Amygdala (tissue), 56 donors: ENCODE data around the gene PHACTR2.

Experiments
- DNase-seq, 56 donors: peaks; one replicate each; lab custom pipeline; 2025; lab: John Stamatoyannopoulos, UW

Gene PHACTR2

GRCh38 chr6:143802833-143803565 is 125.2 kb downstream of the PHACTR2 start:
- DNase-seq, result no peak

DNA sequence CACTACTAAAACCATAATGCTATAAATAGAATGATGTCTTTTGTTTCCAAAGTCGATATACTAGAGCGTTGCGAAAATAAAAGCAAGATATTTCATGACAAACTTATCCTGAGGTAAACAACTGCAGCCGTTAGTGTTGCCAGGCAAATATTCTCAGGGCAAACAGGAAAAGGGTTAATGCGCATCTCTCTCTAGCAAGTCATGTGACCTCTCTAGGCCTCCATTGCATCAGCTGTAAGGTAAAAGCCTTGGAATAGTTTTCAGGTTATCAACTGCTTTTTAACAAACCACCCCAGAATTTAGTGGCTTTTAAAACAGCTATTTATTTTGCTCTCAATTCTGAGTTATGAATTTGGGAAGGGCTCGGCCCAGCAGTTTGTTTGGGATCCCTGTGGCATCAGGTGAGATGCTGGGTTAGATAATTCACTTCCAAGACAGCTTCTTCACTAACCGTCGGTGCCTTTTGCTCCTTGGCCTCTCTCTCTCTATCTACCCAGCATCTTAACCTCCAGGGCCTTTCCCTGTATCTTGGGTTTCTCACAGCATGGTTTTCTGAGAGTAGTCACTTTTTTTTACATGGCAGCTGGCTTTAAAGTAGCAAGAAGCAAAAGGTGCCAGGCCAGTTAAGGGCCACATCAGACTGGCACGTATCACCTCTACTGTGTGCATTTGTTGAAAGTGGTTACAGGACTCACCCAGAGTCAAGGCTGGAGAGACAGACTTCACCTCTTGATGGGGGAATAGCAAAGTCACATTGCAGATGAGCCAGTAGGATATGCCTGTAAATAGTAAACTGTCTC is 126.2 kb downstream of the PHACTR2 start:
- no peak for DNase-seq

GRCh38 chr6:143804835-143805239 is 127.1 kb downstream of the PHACTR2 start:
- no peak for DNase-seq

DNA sequence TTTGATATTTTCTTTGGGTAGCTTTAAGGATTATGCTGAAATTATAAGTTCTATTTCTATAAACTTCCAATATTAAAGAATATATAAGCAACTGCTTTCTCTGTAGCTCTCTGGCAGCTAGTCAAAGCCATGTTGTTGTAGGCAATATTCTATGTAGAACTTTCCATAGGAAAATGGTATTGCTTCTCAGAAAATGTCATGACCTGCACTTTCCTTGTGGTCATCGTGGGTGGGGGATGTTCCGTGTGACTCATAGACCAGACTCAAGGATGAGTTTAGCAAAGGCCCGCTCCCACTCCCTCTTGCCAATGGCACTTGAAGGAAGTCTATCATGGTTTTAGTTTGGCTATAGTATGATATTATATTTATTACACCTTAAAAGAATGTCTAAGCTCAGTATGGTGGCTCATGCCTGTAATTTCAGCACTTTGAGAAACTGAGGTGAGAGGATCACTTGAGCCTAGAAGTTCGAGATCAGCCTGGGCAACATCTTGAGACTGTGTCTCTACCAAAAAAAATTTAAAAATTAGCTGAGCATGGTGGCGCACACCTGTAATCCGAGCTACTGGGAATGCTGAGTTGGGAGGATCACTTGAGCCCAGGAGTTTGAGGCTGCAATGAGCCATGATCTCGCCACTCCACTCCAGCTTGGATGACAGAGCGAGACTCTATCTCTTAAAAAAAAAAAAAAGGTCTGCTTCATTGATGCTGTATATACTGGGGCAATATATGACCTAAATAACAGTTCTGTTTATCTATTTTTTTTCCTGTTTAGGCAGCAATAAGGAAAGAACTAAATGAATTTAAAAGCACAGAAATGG is 128.7 kb downstream of the PHACTR2 start:
- no peak for DNase-seq

DNA sequence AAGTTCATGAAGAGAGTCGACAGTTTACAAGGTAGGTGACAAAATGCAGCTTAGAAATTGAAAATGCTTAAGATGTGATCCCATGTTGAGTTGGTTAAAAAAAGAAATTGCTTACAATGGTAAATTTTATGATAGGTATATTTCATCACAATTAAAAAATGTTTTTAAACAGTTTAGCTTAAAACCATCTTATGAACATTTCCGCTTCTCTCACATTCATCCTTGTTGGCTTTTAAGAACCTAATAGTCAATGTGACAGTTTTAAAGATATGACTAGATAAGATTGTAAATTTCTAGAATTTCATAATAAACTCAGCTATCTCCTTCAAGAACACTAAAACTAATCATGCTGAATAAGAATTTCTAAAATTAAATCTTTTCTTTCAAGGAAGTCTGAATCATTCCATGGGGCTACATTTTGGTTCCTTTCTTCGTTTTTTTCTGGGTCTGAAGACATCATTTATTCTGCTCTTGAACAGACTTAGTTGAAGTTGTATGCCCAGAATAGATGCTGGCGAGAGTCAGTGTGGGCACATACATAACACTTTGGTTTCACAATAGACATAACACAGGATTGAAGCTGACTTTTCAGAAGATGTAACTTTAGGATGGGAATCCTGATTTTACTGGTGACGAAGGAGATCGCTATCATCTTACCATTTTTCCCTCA is 129.5 kb downstream of the PHACTR2 start:
- DNase-seq, result no peak

DNA sequence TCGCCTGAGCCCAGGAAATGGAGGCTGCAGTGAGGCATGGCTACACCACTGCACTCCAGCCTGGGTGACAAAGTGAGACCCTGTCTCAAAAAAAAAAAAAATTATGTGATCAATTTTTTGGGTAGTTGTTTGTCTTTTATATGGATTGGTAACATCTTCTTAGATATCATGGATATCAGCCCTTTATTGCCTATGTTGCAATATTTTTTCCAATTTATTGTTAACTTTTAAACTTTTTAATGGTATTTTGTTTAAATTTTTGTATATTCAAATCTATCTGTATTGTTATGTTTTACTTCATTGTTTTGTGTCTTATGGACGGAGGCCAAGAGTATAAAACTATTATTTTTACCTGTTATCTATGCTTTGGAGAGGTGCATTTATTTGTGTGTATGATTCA is 133.0 kb downstream of the PHACTR2 start:
- no peak for DNase-seq

GRCh38 chr6:143811501-143812157 is 133.9 kb downstream of the PHACTR2 start:
- DNase-seq, result no peak

- DNase-seq, result no peak
These were observed 139.9 kb downstream of the PHACTR2 start for GRCh38 chr6:143817621-143818020.

- DNase-seq, result no peak
These were observed 143.6 kb downstream of the PHACTR2 start for GRCh38 chr6:143821359-143821758.

DNA sequence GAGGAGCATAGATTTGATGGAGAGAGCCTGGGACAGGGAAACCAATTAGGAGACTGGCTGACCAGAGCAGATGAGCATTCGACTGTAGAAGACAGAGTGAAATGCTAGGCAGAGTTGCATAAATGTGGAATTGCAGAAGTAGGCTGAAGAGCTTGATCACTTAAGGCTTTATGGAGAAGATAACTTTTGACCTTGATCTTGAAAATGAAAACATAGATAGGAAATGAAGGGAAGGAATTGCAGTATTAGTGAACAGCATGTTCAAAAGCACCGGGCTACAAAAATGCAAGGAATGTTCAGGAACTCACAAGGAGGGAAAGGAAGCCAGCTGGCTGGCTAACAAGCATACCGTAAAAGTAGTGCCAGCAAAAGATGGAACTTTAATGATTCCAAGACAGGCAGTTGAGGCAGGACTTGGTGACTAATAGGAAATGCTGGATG is 144.8 kb downstream of the PHACTR2 start:
- no peak for DNase-seq

DNA sequence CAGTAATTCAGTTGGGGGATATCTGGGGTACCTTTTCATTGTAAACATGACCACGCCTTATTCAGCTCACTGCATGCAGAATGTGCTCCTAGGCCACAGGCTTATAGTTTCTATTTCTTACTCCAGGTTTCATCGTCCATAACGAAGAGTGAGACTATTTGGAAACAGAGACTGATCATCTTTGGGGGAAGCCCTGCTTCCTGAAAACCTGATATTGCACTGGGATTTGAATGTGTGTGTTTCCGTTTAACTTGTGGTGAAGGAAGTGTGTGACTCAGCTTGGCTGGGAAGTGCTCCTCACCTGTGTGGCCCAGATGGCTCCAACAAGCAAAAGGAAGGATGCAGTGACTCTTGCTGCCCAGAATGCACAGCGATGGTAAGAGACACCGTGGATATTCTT is 145.8 kb downstream of the PHACTR2 start:
- no peak for DNase-seq

DNA sequence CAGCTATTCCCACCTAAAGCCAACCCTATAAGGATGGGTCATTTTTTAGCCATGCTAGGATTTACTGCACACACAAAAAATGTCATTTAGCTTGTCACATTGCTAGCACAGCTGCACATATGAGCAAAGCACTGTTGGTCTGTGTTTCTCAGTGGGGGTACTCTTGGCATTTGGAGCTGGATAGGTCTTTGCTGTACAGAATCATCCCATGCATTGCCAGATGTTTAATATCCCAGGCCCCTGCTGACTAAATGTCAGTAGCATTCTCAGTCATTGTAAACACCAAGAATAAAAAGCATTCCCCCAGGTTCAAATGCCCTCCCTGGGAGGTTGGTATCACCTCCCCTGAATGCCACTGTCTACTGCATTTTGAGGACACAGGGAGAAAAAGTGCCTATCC is 150.8 kb downstream of the PHACTR2 start:
- no peak for DNase-seq

DNA sequence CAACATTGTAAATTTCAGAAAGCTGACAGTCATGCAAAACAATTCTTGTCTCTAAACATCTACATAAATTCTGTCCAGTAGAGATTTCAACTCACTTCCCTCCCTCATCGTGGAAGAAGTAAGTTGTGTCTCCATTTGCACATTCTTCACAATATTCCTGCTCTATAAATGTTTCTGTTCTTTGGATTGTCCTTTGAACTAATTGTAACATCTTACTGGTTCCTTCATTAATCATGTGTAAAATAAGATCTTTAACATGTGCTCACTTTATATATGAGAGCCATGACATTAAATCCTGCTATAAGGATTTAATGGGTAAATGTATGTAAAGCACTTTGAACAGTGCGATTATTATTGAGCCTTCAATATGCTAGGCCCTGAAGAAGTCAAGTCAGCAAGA is 158.4 kb downstream of the PHACTR2 start:
- no peak for DNase-seq

GRCh38 chr6:143838395-143838794 is 160.6 kb downstream of the PHACTR2 start:
- DNase-seq, result no peak

DNA sequence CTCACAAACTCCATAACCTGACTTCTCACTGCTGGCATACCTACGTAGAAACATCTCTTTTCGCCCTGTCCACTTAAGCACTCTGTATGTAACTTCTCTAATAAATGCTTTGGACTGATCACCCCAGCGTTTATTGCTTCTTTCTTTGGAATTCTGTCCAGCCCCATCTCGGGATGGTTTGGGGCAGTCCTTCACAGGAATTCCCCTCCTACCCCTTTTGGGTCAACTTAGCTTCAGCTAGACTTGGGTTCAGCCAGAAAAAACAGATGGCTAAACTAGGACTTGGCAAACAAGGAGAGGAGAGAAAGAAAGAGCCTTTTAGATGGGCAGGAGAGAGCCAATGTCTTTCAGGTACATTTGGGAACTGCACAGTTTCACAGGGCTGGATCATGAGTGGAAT is 161.4 kb downstream of the PHACTR2 start:
- DNase-seq, result no peak

DNA sequence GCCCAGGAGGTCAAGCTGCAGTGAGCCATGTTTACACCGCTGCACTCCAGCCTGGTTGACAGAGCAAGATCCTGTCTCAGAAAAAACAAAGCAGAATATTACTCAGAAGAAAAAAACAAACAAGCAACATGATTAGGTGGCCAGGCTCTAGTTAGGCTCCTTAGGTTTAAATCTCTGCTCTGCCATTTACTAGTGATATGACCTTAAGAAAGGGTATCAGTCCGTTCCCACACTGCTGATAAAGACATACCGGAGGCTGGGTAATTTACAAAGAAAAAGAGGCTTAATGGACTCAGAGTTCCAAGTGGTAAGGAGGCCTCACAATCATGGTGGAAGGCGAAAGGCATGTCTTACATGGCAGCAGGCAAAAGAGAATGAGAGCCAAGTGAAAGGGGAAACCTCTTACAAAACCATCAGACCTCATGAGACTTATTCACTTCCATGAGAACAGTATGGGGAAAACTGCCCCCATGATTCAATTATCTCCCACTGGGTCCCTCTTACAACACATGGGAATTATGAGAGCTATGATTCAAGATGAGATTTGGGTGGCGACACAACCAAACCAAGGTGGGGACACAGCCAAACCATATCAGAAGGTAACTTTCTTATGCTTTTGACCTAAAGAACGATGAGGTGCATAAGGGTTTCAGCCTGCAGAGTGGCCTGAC is 163.0 kb downstream of the PHACTR2 start:
- no peak for DNase-seq

GRCh38 chr6:143842461-143842901 is 164.7 kb downstream of the PHACTR2 start:
- peak in 7 of 56 donors; percentile 13 to 48 (median 28) for DNase-seq

DNA sequence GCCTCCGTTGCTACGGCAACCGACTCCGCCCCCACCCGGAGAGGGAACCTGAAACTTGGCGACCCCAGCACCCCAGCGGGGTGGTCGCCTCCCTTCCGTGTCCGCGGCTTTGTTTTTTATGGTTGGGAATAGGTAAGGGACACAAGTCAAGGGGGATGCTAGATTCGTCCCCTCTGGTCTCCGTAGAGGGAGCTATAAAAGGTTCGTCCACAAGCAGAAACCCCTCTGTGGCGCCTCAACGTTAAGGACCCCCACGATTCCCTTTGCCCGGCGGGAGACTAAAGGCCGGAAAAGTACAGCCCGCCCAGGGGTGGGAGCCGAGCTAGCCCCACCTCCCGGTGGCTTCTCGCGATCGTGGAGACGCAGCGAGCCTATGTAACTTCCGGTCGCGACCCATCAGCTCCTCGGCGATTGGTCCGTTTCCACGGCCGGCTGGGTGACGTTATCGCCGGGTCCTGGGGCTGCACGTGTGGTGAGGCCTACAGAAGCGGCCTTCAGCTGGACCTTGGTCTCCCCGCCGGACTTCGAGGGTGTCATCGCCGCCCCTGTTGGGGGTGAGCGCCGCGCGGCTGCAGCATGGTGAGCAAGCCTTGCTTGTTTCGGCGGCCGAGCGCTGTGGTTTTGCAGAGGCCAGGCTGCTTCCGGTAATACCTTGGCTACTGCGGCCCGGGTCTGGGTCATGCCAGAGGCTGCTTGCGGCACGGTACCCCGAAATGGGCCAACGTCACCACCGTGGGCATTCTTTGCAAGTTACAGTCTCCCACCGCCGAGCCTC is 165.3 kb downstream of the PHACTR2 start, which contains the start of gene LTV1:
Gene LTV1 (plus strand): TSS at position 437 of the 775 bp plus-strand sequence. CDS start 140 bp downstream, at position 577.
- peak; percentile 58 to 98 (median 93) for DNase-seq
